Measurements from ENCODE around the gene IFI30. TPM values are rescaled to one million over a fixed set of nuclear protein-coding genes. Genes with fewer than 3 reads are reported as not detected.
"Not testable (repeated sequence)": the region's sequence is repeated elsewhere in the genome, so short reads cannot be mapped to it uniquely, and the experiment has no call there.

IFI30 gene
- total RNA-seq, 1 donor from 2014 or later, result 14.6 TPM

DNA sequence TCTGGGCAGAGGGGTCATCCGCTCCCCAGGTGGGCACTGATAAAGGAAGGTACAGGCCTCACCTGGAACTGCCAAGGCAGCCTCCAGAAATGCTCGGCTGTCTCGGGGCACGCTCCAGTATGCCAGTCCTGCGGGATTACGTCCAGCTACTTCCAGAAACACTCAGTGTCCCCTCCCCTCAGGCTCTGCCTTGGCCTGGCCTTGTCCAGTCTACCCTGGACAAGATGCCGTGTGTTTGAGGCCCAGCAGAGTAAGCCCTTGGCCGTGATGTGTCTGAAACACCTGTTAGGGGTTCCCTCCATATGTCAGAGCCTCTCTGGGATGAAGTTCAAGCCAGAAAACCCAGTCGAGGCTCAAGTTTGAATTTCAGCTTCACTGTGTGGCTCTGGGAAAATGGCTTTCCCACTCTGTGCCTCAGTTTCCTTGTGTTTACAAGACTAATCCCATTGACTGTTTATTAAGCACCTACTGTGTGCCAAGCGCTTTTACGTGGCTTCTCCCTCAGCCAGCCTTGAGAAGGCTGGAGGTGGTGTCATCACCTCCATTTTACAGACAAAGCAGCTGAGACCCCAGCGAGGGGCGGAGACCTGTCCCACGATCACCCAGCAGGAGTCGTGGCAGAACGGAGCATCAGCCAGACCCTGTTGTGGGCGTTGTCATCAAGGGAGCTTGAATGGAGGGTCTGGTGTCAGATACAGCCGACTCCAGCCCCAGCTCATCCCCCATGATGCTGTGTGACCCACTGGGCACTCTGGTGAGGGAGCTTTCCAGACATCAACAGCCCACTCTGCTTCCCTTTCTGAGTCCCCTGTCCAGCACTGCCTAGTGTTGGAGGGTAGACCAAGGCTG lies 22.6 kb upstream of the IFI30 start:
- intact Hi-C loops (cut with DNase I), result loop anchor here (5.0 kb wide), 1 partner anchor 34 kb away; no protein-coding TSS in a partner anchor
- DNase-seq (ENCODE audit: low spot score), result no peak

DNA sequence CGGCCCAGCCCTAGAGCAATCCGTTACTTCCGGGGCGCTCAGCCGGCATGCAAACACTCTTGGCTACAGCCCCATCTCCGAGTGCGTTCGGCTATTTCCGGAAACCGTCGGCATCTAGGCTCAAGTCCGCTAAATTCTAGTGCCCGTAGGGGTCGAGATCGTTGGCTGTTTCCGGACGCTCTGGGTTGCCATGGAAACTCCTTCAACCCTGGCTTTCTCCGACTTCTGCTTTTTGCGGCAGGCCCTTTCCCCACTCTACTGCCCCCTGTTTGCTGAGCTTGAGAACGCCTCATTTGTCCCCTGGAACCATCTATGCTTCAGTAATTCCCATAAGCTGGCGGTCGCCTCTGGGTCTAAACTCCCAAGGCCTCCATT lies 21.2 kb upstream of the IFI30 start:
- intact Hi-C loops (cut with DNase I), result loop anchor here (5.0 kb wide), 1 partner anchor 35 kb away; no protein-coding TSS in a partner anchor
- DNase-seq (ENCODE audit: low spot score), result peak; percentile 97

DNA sequence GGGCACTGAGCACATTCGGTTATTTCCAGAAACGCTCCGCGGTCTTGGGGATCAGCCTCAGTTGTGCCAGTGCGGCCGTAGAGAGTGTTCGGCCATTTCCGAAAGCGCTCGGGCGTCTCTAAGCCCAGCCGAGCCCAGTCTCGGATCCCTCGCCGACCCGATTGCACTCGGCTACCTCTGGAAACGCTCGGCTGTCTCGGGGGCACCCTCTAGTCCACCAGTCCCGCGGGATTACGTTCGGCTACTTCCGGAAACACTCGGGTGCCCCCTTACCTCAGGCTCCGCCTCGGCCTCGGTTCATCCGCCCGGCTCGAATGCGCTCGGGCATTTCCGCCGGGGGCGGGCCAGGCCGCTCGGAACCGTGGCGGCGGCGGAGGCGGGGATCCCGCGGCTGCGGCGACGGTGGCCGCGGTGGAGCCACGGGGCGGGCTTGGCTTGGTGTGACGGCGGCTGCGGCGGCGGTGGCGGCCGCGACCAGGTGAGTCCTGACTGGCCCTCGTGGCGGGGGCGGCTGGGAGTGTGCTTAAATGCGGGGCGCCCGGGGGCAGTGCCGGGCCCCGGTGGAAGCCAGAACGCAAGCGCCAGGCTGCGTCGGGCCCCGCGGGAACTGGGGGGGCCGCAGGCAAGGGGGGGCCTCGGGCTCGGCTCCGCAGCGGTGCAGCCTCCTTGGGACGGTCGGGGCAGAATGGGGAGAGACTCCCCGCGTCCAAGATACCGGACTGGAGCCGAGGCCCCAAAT lies 20.6 kb upstream of the IFI30 start, which contains the start of gene PIK3R2:
TSS of gene PIK3R2 (plus strand) at position 347 of the 739 bp plus-strand sequence. CDS start 2,717 bp downstream, outside the sequence.
- intact Hi-C loops (cut with DNase I), result loop anchor here (5.0 kb wide), 1 partner anchor 36 kb away; no protein-coding TSS in a partner anchor
- peak; percentile 99 for DNase-seq (ENCODE audit: low spot score)

DNA sequence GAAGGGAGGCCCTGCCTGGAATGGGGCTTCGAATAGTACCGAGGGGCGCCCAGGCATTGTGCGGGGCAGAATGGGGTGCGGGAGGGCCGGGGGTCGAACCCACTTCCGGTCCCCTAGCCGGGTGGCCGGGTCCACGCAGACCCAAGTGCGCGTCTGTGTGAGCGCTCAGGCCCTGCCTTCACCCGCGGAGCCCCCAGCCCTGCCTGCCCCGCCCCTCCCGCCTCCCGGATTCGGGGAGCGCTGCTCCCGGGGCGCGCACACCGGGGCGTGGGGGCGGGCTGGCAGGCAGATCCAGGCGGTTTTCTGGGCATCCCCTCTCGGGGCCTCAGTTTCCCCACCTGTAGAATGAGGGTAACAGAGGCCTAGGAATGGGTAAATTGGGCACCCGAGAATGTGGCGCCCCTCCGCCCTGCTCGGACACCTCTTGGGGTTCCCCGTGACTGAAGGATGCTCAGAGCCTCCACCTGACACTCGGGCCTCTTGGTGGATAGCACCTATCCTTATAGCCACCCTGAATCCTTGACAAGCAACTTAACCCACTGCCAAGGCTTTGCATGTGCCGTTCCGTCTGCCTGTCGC lies 20.0 kb upstream of the IFI30 start:
- DNase-seq (ENCODE audit: low spot score), result no peak
- intact Hi-C loops (cut with DNase I), result loop anchor here (5.0 kb wide), 1 partner anchor 36 kb away; no protein-coding TSS in a partner anchor

DNA sequence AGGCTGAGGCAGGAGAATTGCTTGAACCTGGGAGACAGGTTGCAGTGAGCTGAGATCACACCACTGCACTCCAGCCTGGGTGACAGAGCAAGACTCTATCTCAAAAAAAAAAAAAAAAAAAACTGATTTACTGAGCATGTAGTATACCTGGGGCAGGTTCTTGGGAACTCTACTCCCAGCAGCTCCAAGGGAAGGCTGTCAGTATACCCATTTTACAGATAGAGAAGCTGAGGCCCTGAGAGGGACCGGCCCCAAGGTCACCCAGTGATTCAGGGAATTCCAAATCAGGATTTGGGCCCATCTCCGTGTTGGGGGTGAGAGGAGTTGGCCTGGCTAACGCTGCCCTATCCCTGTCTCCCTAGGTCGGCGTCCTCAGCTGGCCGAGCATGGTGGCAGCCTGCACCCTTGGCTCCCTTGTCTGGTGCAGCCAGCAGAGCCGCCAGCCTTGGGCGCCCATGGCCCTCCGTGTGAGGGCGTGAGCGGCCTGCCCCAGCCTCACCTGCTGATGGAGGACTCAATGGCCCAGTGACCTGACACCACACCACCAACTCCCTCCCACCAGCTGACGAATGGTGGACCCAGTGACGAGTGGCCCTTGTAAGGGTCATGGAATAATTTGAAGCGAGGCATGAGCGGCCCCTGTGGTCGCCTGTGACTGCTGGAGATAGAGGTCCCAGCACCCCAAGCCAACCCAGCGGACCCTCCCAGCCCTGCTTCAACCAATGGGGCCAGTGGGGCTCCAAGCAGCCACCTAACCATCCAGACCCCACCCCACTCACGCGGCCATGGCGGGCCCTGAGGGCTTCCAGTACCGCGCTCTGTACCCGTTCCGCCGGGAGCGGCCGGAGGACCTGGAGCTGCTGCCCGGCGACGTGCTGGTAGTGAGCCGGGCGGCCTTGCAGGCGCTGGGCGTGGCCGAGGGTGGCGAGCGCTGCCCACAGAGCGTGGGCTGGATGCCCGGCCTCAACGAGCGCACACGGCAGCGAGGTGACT lies 18.2 kb upstream of the IFI30 start:
- intact Hi-C loops (cut with DNase I), result no loop called here
- DNase-seq (ENCODE audit: low spot score), result no peak

DNA sequence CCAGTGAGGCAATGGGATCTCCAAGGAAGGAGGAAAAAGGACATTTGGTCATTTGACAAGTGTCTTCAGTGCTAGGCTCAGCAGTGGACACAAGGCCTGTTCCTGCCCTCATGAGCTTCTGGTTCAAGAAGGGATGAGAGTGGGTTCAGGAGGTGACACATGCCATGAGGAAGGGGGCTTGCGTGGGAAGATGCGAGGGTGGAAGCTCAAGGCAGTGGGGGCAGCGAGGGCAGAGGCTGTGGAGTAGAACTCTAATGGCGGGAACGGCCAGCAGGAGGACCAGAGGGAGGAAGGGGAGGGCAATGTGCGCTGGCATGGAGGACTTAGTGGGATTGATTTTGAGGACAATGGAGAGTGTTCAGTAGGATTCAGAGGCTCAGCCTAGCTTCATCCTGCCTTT lies 17.3 kb upstream of the IFI30 start:
- intact Hi-C loops (cut with DNase I), result no loop called here
- DNase-seq (ENCODE audit: low spot score), result no peak

DNA sequence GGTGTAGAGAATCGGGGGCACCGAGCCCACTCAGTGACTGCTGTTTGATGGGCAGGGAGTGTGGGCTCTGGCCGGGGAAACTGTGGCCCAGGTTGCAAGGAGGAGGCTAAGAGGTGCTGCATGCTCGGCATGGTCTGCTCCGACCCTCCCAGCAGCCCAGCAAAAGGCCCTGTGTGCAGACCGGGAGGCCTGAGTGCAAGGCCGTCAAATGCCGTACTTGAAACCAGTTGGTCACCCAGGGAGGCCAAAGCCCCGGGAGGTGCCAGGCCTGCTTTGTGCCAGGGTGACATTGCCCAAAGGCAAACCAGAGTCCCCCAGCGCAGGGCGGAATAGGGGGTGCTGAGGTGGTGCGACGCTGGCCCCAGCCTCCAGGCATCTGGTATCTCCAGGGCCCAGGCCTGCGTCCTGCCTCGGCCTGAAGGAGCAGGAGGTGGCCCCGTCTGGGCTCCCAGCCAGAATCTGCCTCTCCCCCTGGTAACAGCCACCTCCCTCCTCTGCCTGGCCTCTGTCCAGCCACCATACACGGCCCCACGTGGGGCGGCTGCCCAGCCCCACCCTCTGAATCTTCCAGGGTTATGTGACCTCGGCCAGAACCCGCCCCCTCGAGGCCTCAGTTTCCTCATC lies 16.7 kb upstream of the IFI30 start:
- peak; percentile 94 for DNase-seq (ENCODE audit: low spot score)
- intact Hi-C loops (cut with DNase I), result no loop called here

DNA sequence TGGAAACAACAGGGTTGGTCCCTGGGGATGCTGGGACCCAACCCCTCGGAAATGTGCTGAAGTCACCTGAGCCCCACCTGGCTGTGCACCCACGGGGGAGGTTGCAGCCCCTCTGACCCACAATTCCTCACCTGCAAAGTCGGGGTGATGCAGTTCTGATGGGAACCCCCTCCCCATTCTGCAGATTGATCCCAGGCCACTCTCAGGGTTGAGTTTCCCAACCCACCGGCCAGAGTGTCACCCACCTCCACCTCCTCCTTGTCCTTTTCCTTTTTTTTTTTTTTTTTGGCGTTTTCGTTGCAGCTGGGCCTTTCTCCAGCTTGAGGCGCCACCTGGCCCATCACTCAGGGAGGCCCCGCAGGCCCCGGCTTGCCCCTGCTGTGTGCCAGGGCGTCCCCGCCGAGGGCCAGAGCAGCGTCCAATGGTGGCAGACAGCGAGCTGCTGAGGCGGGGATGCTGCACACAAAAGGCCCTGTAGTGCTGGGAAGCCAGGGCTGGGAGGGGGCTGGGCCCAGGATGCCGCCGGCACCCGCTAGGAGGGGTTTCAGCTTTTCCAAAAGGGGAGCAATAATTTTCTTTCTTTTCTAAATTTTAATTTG lies 16.0 kb upstream of the IFI30 start:
- intact Hi-C loops (cut with DNase I), result no loop called here
- no peak for DNase-seq (ENCODE audit: low spot score)

DNA sequence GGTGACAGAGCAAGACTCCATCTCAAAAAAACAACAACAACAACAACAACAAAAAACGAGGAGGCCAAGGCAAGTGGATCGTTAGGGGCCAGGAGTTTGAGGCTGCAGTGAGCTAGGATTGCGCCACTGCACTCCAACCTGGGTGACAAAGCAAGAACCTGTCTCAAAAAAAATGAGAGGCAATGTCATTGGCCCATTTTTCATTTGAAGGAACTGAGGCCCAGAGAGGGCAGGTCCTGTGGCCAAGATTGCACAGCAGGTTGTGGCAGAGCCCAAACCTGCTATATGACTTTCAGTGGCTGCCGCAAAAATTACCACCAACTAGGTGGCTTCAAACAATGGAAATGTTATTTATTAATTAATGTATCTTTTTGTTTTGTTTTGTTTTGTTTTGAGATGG lies 15.1 kb upstream of the IFI30 start:
- intact Hi-C loops (cut with DNase I), result no loop called here
- no peak for DNase-seq (ENCODE audit: low spot score)

DNA sequence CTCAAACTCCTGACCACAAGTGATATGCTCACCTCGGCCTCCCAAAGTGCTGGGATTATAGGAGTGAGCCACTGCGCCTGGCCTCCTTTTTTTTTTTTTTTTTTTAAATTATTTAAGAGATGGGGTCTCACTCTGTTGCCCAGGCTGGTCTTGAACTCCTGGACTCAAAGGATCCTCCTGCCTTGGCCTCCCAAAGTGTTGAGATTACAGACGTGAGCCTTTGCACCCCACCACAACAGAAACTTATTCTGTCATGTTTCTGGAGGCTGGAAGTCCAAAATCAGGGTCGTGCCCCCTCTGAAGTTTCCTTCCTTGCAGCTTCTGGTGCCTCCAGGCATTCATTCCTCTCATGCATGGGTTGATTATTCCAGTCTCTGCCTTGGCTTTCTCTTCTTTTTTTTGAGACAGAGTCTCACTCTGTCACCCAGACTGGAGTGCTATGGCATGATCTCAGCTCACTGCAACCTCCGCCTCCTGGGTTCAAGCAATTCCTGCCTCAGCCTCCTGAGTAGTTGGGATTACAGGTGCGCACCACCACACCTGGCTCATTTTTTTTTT lies 14.5 kb upstream of the IFI30 start:
- intact Hi-C loops (cut with DNase I); DNase-seq (ENCODE audit: low spot score): not testable (repeated sequence)

DNA sequence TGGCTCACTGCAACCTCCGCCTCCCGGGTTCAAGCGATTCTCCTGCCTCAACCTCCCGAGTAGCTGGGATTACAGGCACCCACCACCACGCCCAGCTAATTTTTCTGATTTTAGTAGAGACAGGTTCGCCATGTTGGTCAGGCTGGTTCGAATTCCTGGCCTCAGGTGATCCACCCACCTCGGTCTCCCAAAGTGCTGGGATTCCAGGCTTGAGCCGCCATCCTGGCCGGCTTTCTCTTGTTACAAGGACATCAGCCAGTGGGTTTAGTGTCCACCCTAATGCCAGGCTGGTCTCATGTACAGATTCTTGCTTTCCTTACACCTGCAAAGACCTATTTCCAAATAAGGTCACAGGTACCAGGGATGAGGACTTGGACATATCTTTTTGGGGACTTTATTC lies 13.8 kb upstream of the IFI30 start:
- DNase-seq (ENCODE audit: low spot score), result no peak
- intact Hi-C loops (cut with DNase I), result no loop called here

DNA sequence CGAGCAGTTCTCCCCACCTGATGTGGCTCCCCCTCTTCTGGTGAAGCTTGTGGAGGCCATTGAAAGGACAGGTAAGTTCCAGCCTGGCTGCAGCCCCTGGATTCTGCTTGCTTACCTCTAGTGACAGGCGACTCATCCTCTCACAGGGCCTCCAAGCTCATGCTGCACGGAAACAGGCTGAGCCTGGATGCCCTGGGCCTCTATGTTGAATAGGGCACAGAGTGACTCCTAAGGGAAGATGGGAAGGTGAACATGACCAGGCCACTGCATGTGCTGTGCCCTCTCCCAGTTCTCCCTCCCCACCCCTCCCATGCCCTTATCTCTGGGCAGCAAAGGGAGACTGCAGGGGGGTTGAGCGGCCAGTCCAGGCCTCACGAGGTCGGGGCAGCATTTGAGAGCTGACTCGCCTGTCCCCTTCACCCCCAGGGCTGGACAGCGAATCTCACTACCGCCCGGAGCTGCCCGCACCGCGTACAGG lies 13.1 kb upstream of the IFI30 start:
- intact Hi-C loops (cut with DNase I), result no loop called here
- DNase-seq (ENCODE audit: low spot score), result no peak

DNA sequence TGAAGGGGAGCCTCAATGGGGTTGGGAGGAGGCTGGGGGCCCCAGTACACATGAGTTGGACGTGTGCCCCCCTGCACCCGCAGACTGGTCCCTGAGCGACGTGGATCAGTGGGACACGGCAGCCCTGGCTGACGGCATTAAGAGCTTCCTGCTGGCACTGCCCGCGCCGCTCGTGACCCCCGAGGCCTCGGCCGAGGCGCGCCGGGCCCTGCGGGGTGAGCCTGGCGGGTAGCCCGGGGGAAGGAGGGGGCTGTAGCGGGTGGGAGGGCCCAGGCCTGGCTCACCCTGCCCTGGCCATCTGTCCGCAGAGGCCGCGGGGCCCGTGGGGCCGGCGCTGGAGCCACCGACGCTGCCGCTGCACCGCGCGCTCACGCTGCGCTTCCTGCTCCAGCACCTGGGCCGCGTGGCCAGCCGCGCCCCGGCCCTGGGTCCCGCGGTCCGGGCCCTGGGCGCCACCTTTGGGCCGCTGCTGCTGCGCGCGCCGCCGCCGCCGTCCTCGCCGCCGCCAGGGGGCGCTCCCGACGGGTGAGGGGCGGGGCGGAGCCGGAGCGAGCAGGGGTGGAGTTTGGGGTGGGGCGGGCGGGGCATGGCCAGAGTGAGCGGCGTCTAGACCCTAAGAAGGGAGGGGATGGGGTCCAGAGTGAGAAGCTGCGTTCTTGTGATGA lies 12.5 kb upstream of the IFI30 start:
- intact Hi-C loops (cut with DNase I), result no loop called here
- DNase-seq (ENCODE audit: low spot score), result peak; percentile 93

DNA sequence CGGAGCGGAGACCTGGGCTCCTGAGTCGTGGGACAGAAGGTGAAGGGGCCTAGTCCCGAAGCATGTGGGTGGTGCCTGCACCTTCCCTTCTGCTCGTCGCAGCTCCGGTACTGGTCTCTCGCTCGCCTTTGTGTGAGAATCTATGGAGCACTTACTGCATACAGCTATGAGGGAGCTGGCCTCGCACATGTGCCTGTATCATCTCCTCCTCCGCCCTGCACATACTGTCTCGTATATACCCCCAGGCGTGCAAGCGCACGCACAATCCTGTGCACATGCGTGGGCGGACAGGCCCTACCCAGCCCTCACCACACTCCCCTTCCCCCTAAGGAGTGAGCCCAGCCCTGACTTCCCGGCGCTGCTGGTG lies 12.0 kb upstream of the IFI30 start:
- no peak for DNase-seq (ENCODE audit: low spot score)
- intact Hi-C loops (cut with DNase I), result no loop called here

DNA sequence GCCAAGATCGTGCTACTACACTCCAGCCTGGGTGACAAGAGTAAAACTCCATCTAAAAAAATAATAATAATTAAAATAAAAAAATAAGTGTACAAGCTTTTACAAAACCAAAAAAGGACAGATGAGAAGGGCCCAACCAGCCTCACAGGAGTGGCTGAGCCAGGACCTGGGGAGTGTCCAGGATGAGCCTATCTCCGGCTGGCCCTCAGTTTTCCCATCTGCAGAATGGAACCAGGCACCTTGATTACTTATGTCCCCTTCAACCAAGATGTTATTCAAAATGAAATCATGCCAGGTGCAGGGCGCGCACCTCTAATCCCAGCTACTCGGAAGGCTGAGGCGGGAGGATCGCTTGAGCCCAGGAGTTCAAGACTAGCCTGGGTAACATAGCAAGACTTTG lies 9.5 kb upstream of the IFI30 start:
- intact Hi-C loops (cut with DNase I), result no loop called here

DNA sequence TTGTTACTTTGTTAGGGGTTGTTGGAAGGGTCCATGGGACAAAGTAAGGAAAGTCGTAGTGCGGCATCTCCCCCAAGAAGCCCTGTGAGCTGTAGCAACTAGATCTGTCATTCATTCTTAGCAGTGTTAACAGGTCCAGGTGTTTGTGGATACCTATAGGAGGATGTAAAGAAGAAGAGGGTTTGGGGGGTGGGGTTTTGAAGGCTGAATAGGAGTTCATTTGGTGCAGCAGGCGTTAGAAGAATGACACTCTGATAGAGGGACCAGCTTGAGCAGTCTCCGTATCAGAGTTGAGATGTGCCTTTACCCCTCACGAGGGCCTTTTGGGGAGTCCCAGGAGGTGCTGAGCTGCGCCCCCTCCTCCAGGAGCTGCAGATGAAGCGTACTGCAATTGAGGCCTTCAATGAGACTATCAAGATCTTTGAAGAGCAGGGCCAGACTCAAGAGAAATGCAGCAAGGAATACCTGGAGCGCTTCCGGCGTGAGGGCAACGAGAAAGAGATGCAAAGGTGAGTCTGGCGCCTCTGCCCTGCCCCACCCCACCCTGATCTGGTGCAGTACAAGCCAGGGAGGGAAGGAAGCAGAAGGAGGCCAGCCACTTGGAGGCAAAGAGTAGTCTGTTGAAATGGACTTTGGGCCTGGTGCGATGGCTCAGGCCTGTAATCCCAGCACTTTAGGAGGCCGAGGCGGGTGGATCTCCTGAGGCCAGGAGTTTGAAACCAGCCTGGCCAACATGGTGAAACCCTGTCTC lies 7.6 kb upstream of the IFI30 start:
- no peak for DNase-seq (ENCODE audit: low spot score)
- intact Hi-C loops (cut with DNase I), result loop anchor here (2.0 kb wide), 1 partner anchor 53 kb away; no protein-coding TSS in a partner anchor

More for the DNA sequence above, 9.5 kb upstream of the IFI30 start:
- no peak for DNase-seq (ENCODE audit: low spot score)

DNA sequence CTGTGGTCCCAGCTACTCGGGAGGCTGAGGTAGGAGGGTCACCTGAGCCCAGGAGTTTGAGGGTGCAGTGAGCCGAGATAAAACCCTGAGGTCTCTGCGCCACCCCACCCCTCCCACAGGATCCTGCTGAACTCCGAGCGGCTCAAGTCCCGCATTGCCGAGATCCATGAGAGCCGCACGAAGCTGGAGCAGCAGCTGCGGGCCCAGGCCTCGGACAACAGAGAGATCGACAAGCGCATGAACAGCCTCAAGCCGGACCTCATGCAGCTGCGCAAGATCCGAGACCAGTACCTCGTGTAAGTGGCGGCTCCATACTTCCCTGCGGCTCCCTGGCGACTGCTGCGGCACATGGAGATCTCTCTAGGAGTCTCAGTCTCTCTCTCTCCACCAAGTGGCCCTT lies 6.6 kb upstream of the IFI30 start:
- intact Hi-C loops (cut with DNase I), result loop anchor here (2.0 kb wide), 1 partner anchor 54 kb away; no protein-coding TSS in a partner anchor
- DNase-seq (ENCODE audit: low spot score), result no peak

Data from cardiac septum (tissue), 1 donor.